NCI-H1417 (cell line): ENCODE data around the gene CYTH3.
A peak's percentile ranks its signal among the peaks of the same experiment; 100 is the strongest.
"Not testable (repeated sequence)": the region's sequence is repeated elsewhere in the genome, so short reads cannot be mapped to it uniquely, and the experiment has no call there.

Experiments used
- DNase-seq, 3 experiments: peaks; one replicate each; lab custom pipeline; 2025; lab: John Stamatoyannopoulos, UW

CYTH3 gene

DNA sequence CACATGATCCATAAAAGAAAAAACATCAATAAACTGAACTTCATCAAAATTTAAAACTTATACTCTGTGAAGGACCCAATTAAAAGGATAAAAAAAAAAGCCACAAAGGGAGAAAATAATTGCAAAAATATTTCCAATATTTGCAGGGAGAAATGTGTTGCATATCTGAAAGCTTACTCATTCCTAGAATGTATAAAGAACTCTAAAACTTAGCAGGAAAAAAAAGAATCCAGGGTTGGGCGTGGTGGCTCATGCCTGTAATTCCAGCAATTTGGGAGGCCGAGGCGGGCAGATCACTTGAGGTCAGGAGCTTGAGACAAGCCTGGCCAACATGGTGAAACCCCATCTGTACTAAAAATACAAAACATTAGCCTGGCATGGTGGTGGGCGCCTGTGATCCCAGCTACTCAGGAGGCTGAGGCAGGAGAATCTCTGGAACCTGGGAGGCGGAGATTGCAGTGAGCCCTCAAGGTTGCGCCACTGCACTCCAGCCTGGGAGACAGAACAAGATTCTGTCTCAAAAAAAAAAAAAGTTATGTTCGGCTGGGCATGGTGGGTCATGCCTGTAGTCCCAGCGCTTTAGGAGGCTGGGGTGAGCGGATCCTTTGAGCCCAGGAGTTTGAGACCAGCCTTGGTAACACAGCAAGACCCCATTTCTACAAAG, 11.1 kb upstream of the CYTH3 start:
- DNase-seq = not testable (repeated sequence)

DNA sequence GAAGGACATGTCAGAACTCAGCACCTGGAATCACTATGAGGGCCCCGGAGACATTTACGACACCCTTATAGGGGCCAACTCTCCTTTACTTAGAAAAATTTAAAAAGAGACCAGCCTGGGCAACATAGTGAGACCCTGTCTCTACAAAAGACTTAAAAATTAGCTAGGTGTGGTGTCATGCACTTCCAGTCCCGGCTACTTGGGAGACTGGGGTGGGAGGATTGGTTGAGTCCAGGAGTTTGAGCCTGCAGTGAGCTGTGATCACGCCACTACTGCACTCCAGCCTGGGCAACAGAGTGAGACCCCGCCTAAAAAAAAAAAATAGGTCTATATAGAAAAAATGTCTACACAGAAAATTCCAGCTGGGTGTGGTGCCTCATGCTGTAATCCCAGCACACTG, 7.5 kb upstream of the CYTH3 start:
- DNase-seq = no peak

DNA sequence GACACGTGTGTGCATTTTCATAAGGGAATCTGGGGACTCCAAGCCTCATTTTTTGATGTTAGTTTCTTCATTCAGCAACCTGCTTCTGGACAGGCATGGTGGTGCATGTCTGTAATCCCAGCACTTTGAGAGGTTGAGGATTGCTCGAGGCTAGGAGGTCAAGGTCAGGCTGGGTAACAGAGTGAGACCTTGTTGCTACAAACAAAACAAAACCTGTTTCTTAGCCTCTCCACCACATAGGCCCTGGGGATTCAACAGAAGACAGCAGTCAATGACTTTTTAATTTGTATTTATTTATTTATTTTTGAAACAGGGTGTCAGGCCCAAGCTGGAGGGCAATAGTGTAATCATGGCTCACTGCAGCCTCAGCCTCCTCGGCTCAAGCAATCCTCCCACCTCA, 6.9 kb upstream of the CYTH3 start:
- DNase-seq = no peak

DNA sequence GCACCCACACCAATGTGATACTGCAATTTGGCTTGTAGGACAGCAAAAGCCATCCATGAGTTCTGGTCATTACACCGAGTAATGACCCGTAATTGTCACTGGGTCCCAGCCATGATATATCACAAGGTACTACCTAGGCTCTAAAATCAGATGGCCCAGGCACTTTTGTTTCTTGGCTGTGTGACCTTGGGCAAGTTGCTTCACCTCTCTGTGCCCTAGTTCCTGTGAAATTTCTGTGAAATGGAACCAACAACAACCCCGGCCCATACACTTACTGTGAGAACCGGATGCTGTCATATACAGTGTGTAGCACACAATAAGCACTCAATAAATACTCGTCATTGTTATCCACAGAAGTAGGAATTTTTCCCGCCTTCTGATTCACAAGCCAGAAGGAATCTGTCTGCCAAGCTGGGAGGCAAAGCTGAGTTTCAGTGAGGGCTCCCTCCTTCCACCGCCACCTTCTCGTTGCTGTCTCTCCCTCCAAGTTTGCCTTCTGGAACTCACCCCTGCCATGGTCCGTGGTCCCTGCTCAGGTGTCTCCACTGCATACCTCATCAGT, 6.4 kb upstream of the CYTH3 start:
- no peak for DNase-seq

DNA sequence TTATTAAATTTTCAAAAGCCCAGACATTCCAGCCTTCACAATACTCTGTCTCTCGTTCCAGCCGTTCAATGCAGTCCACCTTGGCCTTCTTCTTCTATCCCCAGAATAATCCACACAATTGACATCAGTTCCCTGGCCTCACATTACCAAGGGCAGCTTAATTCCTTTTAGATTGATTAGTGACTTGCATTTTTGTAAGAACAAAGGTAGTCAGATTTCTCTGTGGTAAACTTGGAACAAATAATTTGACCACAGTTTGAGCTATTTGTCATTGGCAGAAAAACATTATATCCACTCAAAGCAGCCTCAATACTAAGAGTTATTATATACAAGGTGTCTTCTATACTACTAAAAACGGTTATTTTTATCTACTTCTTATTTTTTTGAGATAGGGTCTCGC, 5.1 kb upstream of the CYTH3 start:
- DNase-seq = no peak

DNA sequence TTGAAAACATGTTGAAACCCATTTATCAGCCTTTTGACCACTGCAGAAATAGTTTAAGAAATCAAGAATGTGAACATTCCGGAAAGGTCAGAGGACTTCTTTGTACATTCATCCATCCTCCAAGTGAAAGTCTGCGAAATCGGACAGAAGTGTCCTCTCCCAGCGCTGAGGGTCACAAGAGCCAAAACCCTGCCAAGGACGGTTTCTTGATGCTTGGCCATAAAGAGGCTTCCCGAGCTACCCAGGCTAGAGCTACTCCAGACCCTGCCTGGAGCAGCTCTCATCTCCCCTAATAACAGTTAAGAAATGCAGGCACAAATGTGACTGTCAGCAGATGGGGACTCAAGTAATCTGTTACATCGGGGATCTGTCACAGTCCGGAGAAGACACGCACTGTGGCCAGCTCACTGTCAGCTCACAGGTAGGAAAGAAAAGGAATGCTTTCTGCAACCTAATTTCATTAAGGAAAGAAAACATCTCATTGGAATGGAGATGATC, 4.5 kb upstream of the CYTH3 start:
- no peak for DNase-seq

DNA sequence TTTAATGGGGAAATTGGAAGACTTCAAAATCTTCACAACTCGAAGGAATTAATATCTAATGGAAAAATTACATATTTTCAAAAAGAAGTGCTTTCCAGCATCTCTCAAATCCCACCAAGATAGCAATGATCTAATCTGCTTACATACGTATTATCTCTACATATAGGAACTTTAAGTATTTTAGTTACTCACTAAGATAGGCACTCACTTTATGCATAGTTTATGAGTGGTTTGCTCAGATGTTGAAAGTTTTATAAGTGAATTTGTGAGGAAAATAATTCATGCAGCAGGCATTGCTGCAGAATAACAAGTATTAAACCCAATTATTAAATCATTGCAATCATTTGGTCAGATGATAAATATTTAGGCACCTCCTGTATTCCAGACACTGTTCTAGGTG, 2.3 kb upstream of the CYTH3 start:
- no peak for DNase-seq

DNA sequence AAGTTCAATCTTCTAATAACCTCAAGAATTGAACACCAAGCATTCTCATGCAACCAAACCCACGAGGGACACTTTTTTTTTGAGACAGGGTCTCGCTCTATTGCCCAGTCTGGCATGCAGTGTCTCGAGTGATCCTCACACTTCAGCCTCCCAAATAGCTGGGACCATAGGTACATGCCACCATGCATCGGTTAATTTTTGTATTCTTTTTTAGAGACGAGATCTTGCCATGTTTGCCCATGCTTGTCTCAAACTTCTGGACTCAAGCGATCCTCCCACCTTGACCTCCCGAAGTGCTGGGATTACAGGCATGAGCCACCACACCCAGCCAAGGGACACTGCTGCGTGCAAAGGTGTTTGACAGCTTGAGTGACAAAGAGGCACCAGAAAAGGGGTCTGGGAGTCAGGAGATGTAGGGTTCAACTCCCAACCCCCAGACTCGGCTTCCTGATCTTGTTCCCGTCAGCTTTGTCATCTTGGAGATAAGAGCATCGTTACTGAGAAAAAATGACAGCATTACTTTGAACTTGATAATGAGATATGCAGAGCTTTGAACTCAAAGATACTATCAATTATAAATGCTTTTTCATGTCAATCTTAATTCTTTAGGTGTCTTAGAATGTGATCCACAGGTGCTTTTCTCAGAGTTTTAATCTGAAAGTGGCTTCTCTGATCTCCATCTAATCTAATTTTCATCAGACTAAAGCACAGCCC, 1.6 kb upstream of the CYTH3 start:
- DNase-seq = no peak

DNA sequence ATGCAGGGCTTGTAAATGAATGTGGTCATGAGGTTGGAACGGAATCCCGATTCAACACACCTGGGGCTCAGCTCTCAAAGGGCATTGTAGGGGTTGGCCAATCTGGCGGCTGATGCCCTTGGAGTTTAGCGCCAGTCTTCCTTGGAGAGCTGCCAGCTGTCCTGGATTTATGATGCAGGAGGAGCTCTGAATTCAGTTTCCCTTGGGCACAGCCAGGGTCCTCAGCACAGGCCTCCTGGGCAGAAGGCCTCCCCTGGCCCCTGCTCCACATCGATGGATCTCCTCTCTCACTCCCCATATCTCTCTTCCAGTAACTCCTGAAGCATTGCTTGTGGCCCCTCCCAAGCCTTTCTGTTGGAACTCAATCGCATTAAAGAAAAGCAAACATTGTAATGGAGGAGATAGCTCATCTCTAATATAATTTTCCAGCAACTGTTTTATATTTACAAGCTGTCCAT, 985 bp upstream of the CYTH3 start:
- DNase-seq = peak; percentile 66 to 90 (median 82)

DNA sequence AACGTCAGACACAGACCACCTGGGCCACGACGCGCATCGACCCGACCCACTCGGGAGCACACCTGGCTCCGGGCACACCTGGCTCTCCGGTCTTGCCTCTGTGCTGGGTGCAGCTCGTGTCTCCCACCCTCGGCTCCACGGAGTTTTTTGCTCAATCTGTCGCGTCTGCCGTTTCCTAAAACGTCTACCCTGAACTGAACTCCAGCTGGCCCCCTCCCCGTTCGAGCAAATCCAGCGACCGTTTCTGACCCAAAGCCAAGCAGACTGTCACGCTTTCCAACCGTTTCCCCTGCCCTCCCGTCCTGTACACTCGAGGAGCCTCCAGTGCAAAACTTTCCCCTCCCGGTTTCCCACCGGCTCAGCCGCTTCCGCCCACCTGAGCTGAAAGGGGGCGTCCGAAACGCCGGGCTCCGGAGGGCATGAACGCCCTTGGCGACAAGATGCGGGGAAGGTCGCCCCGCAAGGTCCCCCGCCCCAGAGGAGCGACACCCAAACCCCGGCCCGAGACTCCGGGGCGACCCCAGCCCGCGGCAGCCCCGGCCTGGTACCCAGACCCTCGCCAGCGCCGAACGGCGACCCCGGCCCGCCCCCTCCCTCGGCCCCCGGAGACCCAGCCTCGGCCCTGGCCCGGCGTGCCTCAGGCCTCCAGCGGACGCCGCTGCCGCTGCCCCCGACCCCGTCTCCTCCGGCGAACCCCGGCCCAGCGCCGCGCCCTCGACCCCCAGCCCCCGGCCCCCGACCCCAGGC, 557 bp downstream of the CYTH3 start:
- DNase-seq = peak in 2 of 3 experiments; percentile 49 to 60

DNA sequence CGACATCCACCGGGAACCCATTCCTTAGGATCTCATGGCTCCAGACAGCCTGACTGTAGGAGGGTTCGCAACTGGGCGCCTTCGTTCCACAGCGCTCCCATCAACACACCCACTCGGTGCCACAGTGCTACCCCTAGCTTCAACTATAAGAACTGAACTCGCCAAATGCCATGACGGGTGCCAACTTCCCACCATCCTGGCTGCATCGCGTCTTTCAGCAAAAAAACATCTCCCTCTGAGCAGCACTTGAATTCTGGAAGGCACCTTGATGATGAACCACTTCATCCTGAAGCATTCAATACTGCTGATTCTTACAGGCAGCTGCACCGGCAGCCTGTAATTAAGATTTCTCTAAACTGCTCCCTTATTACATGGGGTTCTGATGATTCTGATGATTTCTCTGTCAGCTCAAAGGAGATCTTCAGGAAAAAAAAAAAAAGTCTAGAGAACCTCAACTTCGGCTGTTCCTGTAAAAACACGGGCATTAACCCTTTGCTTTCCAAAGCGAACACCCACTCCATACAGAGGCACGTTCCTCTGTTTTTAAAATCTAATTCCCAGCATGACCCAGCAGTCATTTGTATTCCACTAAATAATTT, 1.3 kb downstream of the CYTH3 start:
- DNase-seq = peak; percentile 36 to 63 (median 49)

DNA sequence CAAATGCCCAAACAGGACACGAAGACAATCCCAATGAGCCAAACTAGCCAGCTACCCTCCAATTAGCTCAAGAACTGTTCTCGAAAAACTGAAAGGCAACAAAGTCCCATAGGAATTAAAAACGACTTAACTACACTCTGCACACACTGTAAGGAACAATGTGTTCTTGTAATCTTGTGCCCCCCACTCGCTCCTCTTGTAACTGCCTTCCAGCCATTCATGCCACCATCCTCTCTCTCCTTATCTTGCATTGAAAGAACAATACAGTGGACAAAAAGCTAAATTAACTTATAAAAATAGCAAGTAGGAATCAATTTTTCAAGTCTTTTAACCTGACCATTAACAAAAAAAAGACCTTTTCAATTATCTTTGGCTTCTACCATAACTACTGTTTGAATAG, 2.9 kb downstream of the CYTH3 start:
- DNase-seq = no peak

DNA sequence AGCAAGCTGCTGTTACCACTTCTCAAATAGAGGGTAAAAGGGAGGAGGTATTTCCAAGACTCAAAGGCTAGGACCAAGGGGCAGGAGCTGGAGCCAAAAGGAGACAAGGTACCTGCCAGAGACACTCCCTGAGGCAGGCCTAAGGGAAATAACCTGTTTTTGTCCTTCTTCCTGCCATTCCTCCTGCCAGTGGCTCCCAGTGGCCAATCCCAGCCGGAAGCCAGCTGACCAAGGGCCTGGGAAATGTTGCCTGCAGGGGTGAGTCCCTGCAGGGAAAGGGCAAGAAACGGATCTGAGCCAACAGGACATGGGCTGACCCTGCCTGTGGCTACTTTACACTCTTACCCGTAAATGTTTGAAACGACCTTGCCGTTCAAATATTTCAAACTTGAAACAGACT, 3.5 kb downstream of the CYTH3 start:
- no peak for DNase-seq

DNA sequence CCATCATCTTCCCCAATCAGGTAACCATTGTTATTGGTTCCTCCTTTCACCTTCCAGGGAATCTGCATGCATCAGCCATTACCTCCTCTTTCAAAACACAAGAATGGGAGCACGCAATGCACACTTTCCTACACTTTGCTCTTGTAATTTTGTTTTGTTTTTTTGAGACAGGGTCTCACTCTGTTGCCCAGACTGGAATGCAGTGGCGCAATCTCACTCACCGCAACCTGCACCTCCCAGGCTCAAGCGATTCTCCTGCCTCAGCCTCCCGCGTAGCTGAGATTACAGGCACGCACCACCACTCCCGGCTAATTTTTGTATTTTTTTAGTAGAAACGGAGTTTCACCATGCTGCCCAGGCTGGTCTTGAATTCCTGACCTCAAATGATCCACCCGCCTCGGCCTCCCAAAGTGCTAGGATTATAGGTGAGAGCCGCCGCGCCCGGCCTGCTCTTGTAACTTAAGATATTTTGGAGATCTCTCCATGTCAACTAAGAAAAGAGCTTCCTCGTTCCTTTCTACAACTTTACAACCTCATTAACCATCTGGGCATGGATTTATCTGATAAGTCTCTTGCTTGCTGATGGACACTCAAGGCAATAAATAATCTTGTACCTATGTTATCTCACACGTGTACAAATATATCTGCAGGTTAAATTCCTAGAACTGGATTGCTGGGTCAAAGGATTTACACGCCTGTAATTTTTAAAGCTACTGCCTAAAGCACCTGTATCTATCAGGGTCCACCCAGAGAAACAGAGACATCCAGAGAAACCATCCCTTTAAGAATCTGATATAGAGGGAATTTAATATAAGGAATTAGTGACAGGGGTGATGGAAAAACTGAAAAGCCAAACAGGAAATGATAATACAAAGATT, 4.2 kb downstream of the CYTH3 start:
- no peak for DNase-seq

DNA sequence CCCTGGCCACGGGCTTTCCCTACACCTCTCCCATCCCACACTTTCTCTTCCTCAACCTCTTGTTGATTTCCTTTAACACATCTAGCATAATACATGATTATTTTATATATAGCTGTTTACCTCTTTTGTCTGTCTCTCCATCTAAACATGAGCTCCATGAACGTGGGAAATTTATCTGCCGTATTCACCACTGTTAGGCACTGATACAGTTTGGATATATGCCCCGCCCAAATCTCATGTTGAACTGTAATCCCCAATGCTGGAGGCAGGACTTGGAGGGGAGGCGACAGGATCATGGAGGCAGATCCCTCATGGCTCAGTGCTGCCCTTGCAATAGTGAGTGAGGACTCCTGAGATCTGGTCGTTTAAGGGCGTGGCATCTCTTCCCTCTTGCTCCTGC, 5.7 kb downstream of the CYTH3 start:
- no peak for DNase-seq

DNA sequence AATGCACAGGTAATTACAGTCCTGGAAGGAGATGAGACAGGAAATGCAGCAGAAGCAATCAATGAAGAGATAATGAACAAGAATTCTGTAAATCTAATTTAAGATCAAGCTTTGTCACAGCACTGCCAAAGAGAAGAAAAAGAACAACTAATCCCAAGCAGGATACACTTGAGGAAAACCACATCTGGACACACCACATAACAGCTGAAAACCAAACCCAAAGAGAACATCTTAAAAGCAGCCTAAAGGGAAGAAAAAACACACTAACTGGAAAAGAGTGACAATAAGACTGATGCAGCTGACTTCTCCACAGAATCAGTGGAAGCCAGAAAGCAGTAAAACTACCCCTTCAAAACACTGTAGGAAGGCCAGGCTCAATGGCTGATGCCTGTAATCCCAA, 10.2 kb downstream of the CYTH3 start:
- DNase-seq = no peak

DNA sequence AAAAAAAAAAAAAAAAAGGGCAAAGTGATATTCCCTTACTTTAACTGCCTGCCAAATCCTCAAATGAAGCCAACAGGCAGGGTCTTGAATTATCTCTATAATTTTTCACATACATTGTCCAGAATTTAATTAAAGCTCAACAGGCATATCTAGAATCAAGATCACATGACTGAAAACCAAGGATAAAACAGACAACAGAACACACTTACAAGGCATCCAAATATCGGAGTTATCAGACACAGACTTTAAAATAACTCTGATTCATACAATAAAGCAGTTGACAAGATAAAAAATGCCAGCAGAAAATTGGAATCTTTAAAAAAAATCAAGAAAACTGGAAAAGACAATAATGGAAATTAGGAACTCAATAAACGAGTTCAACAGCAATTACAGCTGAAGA, 10.7 kb downstream of the CYTH3 start:
- DNase-seq = no peak

DNA sequence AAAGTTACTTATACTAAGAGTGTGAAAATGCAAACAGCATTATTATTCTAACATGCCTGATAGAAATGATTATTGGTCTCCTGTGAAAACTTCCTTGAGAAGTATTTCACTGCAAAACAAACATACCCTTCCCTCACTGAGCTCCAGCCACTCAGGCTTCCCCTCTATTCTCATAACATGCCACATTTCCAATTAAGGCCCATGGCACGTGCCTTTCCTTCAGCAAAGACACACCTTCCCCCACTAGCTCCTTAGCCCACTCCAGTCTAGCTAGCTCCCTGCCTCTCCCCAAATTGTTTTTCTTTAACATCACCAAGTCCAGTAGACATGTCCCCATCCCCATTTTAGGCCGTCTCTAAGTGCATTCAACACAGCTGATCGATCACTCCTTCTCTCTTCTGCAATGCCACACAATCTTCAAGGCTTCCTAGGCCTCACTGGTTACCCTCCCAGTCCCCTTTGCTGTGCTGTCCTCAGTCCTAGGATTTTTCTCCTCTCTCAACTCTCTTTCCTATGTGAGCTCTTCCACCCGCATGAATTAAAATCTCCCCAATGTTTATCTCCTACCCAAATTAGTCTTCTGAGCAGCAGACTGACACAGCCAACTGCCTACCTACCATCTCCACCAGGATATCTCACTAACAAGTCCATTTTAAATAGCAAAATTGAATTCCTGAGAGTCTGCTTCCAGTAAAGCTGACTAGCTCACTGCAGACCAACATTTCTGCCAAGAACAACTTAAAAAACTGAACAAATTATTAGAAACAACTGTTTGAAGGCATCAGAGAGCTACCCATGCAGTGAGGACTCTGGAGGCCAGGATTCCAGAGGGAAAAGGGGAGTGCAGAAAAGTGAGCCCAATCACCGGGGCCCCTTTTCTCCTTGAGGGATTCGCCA, 11.9 kb downstream of the CYTH3 start:
- no peak for DNase-seq

DNA sequence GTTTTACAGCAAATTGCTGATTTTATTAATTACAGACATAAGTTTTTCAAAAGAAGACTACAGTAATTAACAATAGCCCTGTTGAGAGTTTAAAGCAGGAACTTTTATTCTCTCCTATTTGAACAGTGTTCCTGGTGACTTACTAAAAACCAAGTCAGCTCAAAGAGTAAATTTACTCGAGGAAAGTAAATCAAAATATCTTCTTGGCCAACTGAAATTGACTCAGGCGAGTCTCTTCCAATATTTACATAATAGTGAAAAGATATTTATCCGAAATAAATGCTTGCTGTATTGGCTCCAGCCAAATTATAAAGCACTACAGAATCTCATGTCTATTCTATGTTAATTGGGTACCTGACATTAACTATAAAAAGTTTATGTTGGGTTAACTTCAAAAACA, 13.2 kb downstream of the CYTH3 start:
- DNase-seq = no peak
